DMS53 (cell line): ENCODE results near the gene DNASE2B.

Source experiments
- DNase-seq: peaks from one replicate; lab custom pipeline; 2025; lab: John Stamatoyannopoulos, UW

DNASE2B gene

GRCh38 chr1:84374991-84375696, 23.1 kb upstream of the DNASE2B start:
- DNase-seq: no peak

GRCh38 chr1:84376000-84376910, 22.0 kb upstream of the DNASE2B start:
- no peak for DNase-seq

GRCh38 chr1:84377480-84378095, 20.7 kb upstream of the DNASE2B start:
- no peak for DNase-seq

- no peak for DNase-seq
Observed at GRCh38 chr1:84379138-84379916, 19.0 kb upstream of the DNASE2B start.

- DNase-seq: no peak
Observed at GRCh38 chr1:84379917-84380180, 18.4 kb upstream of the DNASE2B start.

- DNase-seq: peak; percentile 29
Observed at GRCh38 chr1:84382127-84382526, 16.2 kb upstream of the DNASE2B start.

GRCh38 chr1:84385347-84385746, 12.9 kb upstream of the DNASE2B start:
- DNase-seq: no peak

- peak; percentile 78 for DNase-seq
Observed at GRCh38 chr1:84386716-84387479, 11.4 kb upstream of the DNASE2B start.

GRCh38 chr1:84387480-84388163, 10.7 kb upstream of the DNASE2B start:
- DNase-seq: peak; percentile 43

- DNase-seq: peak; percentile 52
Observed at GRCh38 chr1:84390226-84390625, 8.1 kb upstream of the DNASE2B start.

GRCh38 chr1:84401156-84401555, 2.9 kb downstream of the DNASE2B start:
- no peak for DNase-seq

GRCh38 chr1:84402060-84402459, 3.8 kb downstream of the DNASE2B start:
- DNase-seq: no peak

- DNase-seq: no peak
Observed at GRCh38 chr1:84402501-84402900, 4.2 kb downstream of the DNASE2B start.

- DNase-seq: no peak
Observed at GRCh38 chr1:84403347-84403746, 5.1 kb downstream of the DNASE2B start.

GRCh38 chr1:84406346-84406861, 8.1 kb downstream of the DNASE2B start:
- peak; percentile 39 for DNase-seq

GRCh38 chr1:84407524-84407923, 9.2 kb downstream of the DNASE2B start:
- no peak for DNase-seq

GRCh38 chr1:84407958-84408422, 9.7 kb downstream of the DNASE2B start:
- no peak for DNase-seq

- no peak for DNase-seq
Observed at GRCh38 chr1:84409888-84410287, 11.6 kb downstream of the DNASE2B start.

GRCh38 chr1:84410328-84411095, 12.2 kb downstream of the DNASE2B start:
- DNase-seq: no peak
